GM19043 (cell line): Measurements from ENCODE around the gene GNG2.

ENCODE experiments used
- ATAC-seq: cut with Tn5 transposase; IDR thresholded peaks from one replicate; pipeline ENCODE4 v1.9.1; 2021; ENCODE audit warnings: low read depth; ENCODE audit not compliant: unreplicated experiment

GNG2 gene

GRCh38 chr14:52015411-52016030 is 155.1 kb downstream of the GNG2 start:
- no peak for ATAC-seq

- no peak for ATAC-seq
Measured at GRCh38 chr14:52018252-52018651, 157.8 kb downstream of the GNG2 start.

- ATAC-seq = no peak
Measured at GRCh38 chr14:52018970-52019369, 158.6 kb downstream of the GNG2 start.
